GM12891 (cell line): ENCODE results near the gene ST8SIA2.

ENCODE experiments used
- DNase-seq: peaks from one replicate; pipeline ENCODE4 v3.0.0; 2011; ENCODE audit warnings: low spot score; ENCODE audit not compliant: insufficient read length
- FAIRE-seq: peaks from 2 replicates; lab custom pipeline; 2011; peaks lifted over from hg19 to GRCh38; lab: Jason Lieb, UNC
- PAX5 ChIP-seq: IDR thresholded peaks from 2 replicates; pipeline ENCODE4 v1.6.1; 2011; ENCODE audit warnings: low read length, moderate library complexity, mild to moderate bottlenecking; ENCODE audit not compliant: insufficient read depth, severe bottlenecking
- POLR2A ChIP-seq: IDR thresholded peaks from 2 replicates; pipeline ENCODE4 v1.6.1; 2011; ENCODE audit warnings: low read depth, low read length, control low read depth
- POLR2AphosphoS5 ChIP-seq: IDR thresholded peaks from 2 replicates; pipeline ENCODE4 v1.6.1; 2011; ENCODE audit warnings: low read depth, low read length, control low read depth
- POU2F2 ChIP-seq: IDR thresholded peaks from 2 replicates; pipeline ENCODE4 v1.6.1; 2011; ENCODE audit warnings: low read depth, mild to moderate bottlenecking, control low read depth, low read length, moderate library complexity
- SPI1 ChIP-seq: IDR thresholded peaks from 2 replicates; pipeline ENCODE4 v1.6.1; 2011; ENCODE audit warnings: low read depth, low read length, control low read depth
- TAF1 ChIP-seq: IDR thresholded peaks from 2 replicates; pipeline ENCODE4 v1.6.1; 2011; ENCODE audit warnings: low read depth, low read length, control low read depth

ST8SIA2 gene

DNA sequence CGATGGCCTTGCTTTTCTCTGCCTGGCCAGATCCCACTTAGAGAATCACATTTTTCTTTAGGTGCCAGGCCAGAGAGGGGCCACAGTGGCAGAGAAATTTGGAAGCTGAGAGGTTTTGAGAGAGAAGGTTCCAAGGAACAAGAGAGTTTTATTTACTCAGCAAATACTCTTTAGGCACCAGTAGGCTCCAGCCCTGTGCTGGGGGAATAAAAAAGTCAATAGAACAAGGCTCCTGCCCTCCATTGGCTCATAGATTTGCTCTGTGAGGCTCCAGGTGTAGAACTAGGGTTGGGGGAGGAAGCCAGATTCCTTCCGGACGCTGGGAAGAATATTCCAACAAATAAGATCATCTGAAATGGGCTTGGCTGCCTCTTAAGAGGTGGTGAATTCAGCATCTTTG is 59.9 kb downstream of the ST8SIA2 start:
- no peak for DNase-seq
- FAIRE-seq = no peak
- TF ChIP-seq SPI1 (no peak), TAF1 (no peak), POLR2AphosphoS5 (no peak)

DNA sequence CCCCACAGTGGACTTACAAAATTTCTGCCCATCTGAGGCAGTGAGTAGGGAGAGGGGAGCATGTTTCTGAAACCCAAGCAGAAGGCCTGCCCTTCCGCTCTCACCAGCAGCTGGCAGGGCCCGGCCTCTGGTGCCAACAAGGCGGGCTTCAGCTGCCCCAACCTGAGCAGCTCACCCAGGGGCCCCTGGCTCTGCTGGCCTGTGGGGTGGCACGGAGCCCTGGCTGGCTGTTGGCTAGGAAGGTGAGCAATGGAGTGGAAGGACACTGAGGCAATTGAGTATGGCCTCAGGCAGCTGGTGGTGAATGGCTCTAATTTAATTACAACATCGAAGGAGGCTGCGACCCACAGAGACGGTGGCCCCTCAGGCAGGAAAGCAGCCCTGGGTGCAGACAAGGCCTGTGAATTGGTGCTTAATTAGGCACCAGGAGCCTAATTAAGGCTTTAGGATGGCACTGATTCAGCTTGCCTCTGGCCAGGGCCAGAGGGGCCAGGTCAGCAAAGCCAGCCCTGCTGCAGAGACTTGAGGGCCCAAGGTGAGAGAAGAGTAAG is 60.9 kb downstream of the ST8SIA2 start:
- no peak for DNase-seq
- TF ChIP-seq POLR2A (no peak), POU2F2 (no peak), SPI1 (no peak), POLR2AphosphoS5 (no peak), TAF1 (no peak), PAX5 (no peak)
- no peak for FAIRE-seq

DNA sequence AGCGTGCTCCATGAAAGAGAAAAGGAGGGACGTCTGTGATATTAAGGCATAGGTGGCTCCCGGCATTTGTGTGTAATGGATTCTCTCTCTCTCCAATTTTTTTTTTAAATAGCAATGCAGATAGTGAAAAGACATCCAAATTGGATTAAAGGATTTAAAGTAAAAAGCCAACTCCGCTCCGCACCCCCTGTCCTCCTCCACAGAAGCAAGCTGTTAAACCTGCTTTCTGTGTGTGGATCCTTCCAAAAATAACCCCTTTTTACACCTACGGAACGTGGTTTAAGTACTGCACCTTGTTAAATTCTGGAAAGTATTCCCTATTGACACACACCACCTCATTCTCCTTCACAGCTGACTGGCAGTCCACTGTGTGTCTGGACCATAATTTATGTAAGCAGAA is 61.6 kb downstream of the ST8SIA2 start:
- no peak for FAIRE-seq
- DNase-seq = no peak
- TF ChIP-seq POLR2AphosphoS5 (no peak), PAX5 (no peak), TAF1 (no peak), POLR2A (no peak), SPI1 (no peak), POU2F2 (no peak)

DNA sequence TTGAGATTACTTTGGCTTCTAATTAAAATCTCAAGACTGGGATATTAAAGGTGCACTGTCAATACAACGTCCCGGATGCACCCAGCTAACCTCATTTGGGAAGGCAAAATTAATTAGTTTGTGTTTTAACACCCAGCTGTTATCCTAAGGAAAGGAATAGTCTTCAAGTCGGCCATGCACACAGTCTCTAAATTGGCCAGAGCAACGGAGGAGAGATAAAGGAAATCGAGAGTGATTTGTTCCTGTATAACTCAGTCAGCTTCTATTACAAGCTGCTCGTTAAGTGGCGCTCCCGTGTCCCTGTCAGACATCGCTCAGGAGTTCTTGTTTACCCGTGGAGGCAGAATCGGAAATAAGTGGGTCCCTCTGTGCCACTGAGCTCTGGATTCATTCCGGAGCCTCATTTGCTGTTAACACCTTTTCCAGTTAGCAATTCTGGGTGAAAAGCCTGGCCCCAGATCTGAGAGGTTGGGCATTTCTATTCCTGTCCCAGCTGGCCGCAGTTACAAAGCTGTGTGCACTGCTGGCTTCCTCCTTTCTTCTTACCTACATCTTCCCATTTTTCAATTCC is 63.9 kb downstream of the ST8SIA2 start:
- no peak for TF ChIP-seq POLR2AphosphoS5
- TF ChIP-seq SPI1 = no peak
- TF ChIP-seq TAF1 = no peak
- no peak for TF ChIP-seq POLR2A
- TF ChIP-seq PAX5 = no peak
- FAIRE-seq (no peak), DNase-seq (no peak)

DNA sequence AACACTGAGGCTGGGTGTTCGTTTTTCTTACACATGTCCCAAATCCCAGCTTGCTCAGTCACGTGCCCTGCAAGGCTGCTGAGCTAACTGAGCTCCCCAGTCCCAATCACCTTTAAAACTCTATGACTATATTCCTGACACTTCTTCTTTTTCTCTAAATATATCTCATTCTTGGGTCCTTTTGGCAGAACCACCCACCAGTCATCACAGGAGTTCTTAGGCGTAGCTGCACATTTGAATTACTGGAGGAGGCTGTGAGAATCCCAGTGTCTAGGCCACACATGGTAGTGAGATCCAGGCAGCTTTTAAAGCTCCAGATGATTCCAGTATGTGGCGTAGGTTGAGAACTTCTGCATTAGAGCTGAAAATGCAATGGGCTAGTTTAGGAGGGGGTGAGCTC is 66.3 kb downstream of the ST8SIA2 start:
- FAIRE-seq = no peak
- no peak for DNase-seq

DNA sequence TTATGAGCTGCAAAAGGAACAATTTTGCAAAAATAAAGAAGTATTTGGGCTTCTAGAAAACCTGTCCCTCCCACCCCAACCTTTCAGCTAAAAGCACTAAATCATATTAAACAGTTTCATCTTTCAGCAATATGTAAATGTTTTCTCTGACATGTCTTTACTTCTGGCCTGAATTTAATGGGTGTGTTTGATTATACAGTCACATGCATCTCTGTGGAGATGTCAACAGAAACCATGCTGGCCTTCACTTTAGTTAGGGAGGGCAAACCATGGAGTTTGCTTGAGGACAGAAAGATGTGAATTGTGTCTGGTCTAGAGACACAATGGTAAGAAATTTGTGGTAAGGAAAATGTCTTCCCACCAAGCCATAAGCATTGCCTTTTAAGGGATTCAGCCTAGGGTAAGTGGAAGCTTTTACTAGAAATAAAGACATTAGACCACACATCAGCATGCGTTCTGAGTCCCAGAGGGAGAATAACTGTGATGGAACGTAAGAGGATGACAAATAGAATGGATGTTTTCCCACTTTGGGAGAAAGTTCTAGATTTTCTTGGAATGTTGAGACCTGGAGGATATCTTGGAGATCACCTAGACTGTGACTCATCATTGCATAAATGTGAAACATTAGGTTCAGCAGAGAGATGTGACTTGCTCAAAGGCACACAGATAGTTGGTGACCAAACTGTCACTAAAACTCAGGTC is 68.9 kb downstream of the ST8SIA2 start:
- no peak for TF ChIP-seq TAF1
- no peak for TF ChIP-seq PAX5
- FAIRE-seq = no peak
- no peak for DNase-seq

More for the DNA sequence above, 66.3 kb downstream of the ST8SIA2 start:
- TF ChIP-seq POLR2A (no peak), TAF1 (no peak), PAX5 (no peak), SPI1 (no peak)

DNA sequence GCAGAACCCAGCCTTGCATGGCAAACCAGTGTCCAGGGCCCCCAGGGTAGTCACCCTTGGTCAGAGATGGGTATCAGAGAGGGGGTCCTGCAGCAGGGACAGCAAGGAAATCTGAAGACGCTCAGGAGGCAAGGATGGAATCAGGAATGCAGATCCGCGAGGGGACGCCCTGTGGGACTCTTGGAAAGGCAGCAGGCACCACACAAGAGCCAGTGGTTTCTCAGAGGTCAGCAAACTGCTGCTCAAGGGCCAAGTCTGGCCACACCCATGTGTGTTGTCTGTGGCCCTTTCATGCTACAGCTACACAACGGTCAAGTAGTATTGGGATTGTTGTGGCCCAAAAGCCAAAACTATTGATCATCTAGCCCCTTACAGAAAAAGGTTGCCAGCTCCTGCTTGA is 69.7 kb downstream of the ST8SIA2 start:
- no peak for DNase-seq
- no peak for TF ChIP-seq POU2F2
- no peak for TF ChIP-seq PAX5
- TF ChIP-seq POLR2AphosphoS5 = no peak
- no peak for TF ChIP-seq POLR2A
- TF ChIP-seq TAF1 = no peak
- TF ChIP-seq SPI1 = no peak
- FAIRE-seq = no peak

DNA sequence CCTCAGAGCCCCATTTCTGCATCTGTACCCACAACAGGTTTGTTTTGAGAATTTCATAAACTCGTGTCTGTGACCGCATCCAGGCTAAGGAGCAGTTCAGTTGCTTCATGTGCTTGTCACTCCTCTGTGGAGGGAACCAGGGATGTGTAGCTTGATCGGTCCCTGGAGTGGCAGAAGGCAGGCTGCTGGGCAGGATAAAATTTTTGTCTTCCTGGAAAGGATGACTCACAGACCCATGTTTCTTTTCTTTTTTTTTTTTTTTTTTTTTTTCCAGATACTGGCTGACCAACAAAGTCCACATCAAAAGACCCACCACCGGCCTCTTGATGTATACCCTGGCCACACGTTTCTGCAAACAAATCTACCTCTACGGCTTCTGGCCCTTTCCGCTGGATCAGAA is 70.1 kb downstream of the ST8SIA2 start:
- TF ChIP-seq SPI1 = no peak
- no peak for TF ChIP-seq PAX5
- no peak for TF ChIP-seq POU2F2
- no peak for TF ChIP-seq TAF1
- no peak for TF ChIP-seq POLR2AphosphoS5
- TF ChIP-seq POLR2A = no peak
- DNase-seq = no peak
- no peak for FAIRE-seq

DNA sequence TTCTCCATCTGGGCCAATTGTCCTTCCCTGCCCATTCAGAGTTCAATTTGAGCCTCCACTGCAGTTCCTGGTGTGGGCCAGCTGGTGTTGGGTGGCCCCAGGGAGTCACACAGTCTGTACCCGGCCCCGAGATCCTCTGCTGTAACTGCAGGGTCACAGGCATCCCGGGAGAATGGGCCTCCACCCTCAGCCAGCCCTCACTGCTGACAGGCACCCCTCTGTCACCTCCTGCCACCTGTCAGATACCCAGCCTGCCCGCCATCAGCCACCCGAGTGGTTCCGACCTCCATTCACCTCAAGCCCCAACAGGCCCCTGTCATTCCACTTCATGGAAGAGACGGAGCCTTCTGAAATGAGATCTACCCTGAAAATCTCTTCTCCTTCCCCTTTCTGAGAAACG is 73.2 kb downstream of the ST8SIA2 start:
- no peak for TF ChIP-seq POLR2A
- TF ChIP-seq SPI1 = no peak
- TF ChIP-seq POLR2AphosphoS5 = no peak
- no peak for TF ChIP-seq TAF1
- no peak for TF ChIP-seq PAX5
- TF ChIP-seq POU2F2 = no peak
- DNase-seq (no peak), FAIRE-seq (no peak)

DNA sequence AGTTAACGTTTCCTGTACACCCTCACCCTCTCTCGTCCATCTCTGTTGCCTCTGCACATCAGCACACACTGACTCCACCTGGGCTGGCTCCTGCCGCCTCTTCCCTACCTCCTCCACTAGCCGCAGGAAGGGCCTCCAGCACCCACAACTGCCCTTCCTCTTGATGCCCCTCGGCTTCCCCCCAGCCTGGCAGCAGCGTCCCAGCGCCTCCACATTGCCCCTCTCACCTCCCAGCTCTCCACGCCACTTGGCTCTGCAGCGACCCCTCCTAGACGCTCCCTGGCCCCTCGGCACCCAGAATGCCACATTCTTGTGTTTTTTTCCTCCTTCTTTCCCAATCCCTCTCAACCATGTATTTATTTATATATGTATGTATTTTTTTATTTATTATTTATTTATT is 73.6 kb downstream of the ST8SIA2 start:
- DNase-seq (no peak), FAIRE-seq (no peak)
- TF ChIP-seq SPI1 (no peak), POU2F2 (no peak), TAF1 (no peak), POLR2A (no peak), PAX5 (no peak), POLR2AphosphoS5 (no peak)
